Nephron (organoid): Measurements from ENCODE around the gene ALKBH5.

Source experiments
- H3K27ac Mint-ChIP-seq, 3 experiments: 2 replicates each; pipeline ENCODE4 v1.8.0; 2020; ENCODE audit warnings: mixed read lengths in 3 of 3, mild to moderate bottlenecking in 2 of 3, moderate library complexity in 1 of 3
- H3K27me3 Mint-ChIP-seq: 2 replicates; pipeline ENCODE4 v1.8.0; 2021; ENCODE audit warnings: low read depth, mild to moderate bottlenecking, moderate library complexity, mixed read lengths
- H3K36me3 Mint-ChIP-seq: 2 replicates; pipeline ENCODE4 v1.8.0; 2020; ENCODE audit warnings: low read depth, mixed read lengths
- H3K4me1 Mint-ChIP-seq: 2 replicates; pipeline ENCODE4 v1.8.0; 2020; ENCODE audit warnings: mixed read lengths
- H3K4me3 Mint-ChIP-seq, 3 experiments: 2 replicates each; pipeline ENCODE4 v1.8.0; 2020; ENCODE audit warnings: mild to moderate bottlenecking in 3 of 3, mixed read lengths in 3 of 3, moderate library complexity in 2 of 3
- H3K9me3 Mint-ChIP-seq: 2 replicates; pipeline ENCODE4 v1.8.0; 2020; ENCODE audit warnings: mixed read lengths
- CTCF ChIP-seq, 3 experiments: fragments of 200-600 bp; sonication (generic); IDR thresholded peaks; one replicate each; pipeline ENCODE4 v1.5.0; 2021; ENCODE audit warnings: antibody characterized with exemption in 3 of 3; ENCODE audit not compliant: unreplicated experiment in 3 of 3

Gene ALKBH5

GRCh38 chr17:18218756-18219415 lies 35.3 kb downstream of the ALKBH5 start:
- H3K27me3 Mint-ChIP-seq: peaks cover 6% of the 10 kb centered on the region
- no peaks in the 10 kb centered on the region for H3K36me3 Mint-ChIP-seq
- H3K9me3 Mint-ChIP-seq: no peaks in the 10 kb centered on the region
- H3K27ac Mint-ChIP-seq: peak overlapping the region; percentile 56 to 77 (median 72)
- peaks cover 31% of the 10 kb centered on the region for H3K4me1 Mint-ChIP-seq
- TF ChIP-seq CTCF (IDR thresholded peaks at IDR 0.05; ENCODE audit: unreplicated experiment in 3 of 3): no peak
- H3K4me3 Mint-ChIP-seq: no peak overlapping the region

GRCh38 chr17:18224053-18224386 lies 40.4 kb downstream of the ALKBH5 start:
- H3K4me3 Mint-ChIP-seq: peak overlapping the region; percentile 29 to 50 (median 35)
- no peaks in the 10 kb centered on the region for H3K36me3 Mint-ChIP-seq
- H3K27ac Mint-ChIP-seq: peak overlapping the region; percentile 96 to 98 (median 98)
- no peak for TF ChIP-seq CTCF (IDR thresholded peaks at IDR 0.05; ENCODE audit: unreplicated experiment in 3 of 3)
- H3K4me1 Mint-ChIP-seq: peaks cover 34% of the 10 kb centered on the region
- no peaks in the 10 kb centered on the region for H3K9me3 Mint-ChIP-seq
- H3K27me3 Mint-ChIP-seq: no peaks in the 10 kb centered on the region

- H3K4me3 Mint-ChIP-seq: peak overlapping the region; percentile 86 to 90 (median 89)
- peaks cover 31% of the 10 kb centered on the region for H3K4me1 Mint-ChIP-seq
- no peak for TF ChIP-seq CTCF (IDR thresholded peaks at IDR 0.05; ENCODE audit: unreplicated experiment in 3 of 3)
- no peaks in the 10 kb centered on the region for H3K36me3 Mint-ChIP-seq
- no peaks in the 10 kb centered on the region for H3K27me3 Mint-ChIP-seq
- H3K9me3 Mint-ChIP-seq: no peaks in the 10 kb centered on the region
- peak overlapping the region; percentile 96 to 98 (median 98) for H3K27ac Mint-ChIP-seq
These were observed 40.9 kb downstream of the ALKBH5 start for GRCh38 chr17:18224387-18225120.

- Mint-ChIP-seq H3K9me3 (no peaks in the 10 kb centered on the region), H3K4me1 (peaks cover 31% of the 10 kb centered on the region), H3K27ac (peak within 1 kb of the TSS; percentile 96 to 98 (median 98)), H3K27me3 (no peaks in the 10 kb centered on the region), H3K36me3 (no peaks in the 10 kb centered on the region), H3K4me3 (peak within 1 kb of the TSS; percentile 96 to 98 (median 97))
- TF ChIP-seq CTCF (IDR thresholded peaks at IDR 0.05; ENCODE audit: unreplicated experiment in 3 of 3): no peak
These were observed 41.6 kb downstream of the ALKBH5 start, which contains the start of gene LLGL1 for GRCh38 chr17:18225121-18225641. LLGL1 (plus strand) TSS chr17:18225635; CDS start chr17:18225683, 48 bp downstream.

- peaks cover 31% of the 10 kb centered on the region for H3K4me1 Mint-ChIP-seq
- no peaks in the 10 kb centered on the region for H3K27me3 Mint-ChIP-seq
- no peaks in the 10 kb centered on the region for H3K36me3 Mint-ChIP-seq
- H3K4me3 Mint-ChIP-seq: peak overlapping the region; percentile 96 to 98 (median 97)
- no peak for TF ChIP-seq CTCF (IDR thresholded peaks at IDR 0.05; ENCODE audit: unreplicated experiment in 3 of 3)
- peak overlapping the region; percentile 92 to 95 (median 94) for H3K27ac Mint-ChIP-seq
- no peaks in the 10 kb centered on the region for H3K9me3 Mint-ChIP-seq
These were observed 42.1 kb downstream of the ALKBH5 start for GRCh38 chr17:18225642-18226283.
